ENCODE data around the gene ANKRD44. TPM values are rescaled to one million over a fixed set of nuclear protein-coding genes. Genes with fewer than 3 reads are reported as not detected.
A peak's percentile ranks its signal among the peaks of the same experiment; 100 is the strongest.

The ANKRD44 gene
- total RNA-seq, 1 donor from 2014 or later = 36.1 TPM

DNA sequence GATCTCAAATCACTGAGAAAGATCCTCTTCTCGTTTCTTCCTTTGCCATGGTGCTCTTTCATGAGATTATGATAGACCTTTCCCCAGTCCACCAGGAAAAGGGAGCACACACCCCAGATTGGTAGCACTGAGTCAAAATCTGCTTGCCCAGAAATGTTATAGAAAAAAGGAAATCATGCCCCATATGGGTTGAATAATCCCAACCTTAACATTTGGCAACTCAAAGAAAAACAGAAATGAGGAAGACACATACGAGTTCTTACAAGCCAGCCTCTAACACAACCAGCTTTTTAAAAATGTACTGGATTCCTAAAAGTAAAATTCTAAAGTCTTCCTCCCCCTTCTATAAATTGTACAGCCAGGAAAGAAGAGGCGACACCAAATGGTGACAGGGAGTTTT lies 103.0 kb downstream of the ANKRD44 start:
- no peak for DNase-seq (ENCODE audit: low spot score)

DNA sequence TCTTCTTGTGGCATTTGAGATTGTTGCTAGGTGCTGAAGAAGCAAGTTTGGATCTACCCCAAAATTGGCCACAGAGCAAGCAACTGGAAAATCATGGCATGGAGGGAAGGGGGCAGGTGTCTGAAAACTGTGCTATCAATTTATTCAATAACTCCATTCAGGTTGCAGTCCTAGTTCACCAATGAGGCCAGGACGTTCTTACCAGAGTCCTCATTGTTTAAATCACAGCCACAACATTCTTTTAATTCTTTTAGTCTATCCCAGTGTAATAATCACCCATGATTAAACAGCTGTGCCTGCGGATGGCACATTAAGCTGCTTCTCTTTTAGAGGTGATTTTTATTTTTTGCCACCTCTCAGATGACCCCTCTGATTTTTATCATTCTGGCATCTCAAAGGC lies 103.5 kb downstream of the ANKRD44 start:
- no peak for DNase-seq (ENCODE audit: low spot score)

DNA sequence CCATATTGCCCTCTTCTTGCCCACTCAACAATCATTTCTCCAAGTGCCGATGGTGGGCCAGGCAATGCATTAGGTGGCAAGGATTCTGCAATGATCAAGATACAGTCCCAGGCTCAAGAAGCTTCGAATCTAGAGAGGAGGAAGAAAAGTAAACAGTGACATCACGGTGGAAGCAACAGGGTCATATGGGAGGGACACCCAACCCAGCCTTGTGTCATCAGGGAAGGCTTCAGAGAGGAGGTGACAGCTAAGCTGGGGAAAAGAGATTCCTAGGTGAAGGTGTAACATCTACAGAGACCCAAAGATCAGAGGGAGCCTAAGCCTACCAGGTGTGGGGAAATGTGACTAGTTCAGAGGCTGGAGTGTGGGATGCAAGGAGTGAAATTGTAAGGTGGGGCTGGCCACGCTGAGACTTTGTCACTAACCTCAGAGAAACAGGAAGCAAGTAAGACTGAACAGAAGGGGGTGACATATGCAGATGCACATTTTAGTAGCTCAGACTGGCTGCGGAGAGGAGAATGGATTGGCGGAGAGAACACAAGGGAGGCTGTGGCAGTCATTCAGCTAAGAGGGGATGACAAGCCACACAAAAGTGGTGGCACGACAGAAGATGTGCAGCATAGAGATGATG lies 104.9 kb downstream of the ANKRD44 start:
- DNase-seq (ENCODE audit: low spot score) = no peak

DNA sequence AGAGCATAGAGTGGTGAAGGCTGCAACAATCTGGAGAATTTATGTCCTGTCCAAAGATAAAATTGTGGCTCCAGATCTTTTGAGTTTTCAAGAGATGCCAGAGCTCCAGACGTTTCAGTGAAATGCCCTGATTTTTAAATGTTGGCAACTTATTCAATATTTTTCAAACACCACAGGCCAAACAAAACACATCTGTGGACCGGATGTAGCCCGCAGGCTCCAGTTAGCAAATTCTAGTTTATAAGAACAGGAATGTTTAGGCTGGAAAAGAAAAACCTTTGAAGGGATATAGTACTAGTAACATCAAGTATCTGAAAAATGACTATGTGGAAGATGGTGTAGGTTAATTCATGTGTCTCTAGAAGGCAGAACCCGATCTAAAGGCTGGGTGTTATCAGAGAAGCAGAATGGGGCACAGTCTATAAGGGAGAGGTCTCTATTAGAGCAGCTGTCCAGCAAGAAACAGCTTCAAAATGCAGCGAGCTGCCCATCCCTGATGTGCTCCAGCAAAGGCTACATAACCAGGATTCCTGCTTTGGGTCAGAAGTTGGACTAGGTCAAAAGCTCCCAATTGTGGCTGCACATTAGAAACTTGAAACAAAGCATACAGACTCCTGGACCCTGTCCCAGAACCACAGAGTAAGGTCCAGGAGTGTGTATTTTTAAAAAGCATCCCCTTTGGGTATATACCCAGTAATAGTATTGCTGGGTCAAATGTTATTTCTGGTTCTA lies 105.9 kb downstream of the ANKRD44 start:
- DNase-seq (ENCODE audit: low spot score) = no peak

DNA sequence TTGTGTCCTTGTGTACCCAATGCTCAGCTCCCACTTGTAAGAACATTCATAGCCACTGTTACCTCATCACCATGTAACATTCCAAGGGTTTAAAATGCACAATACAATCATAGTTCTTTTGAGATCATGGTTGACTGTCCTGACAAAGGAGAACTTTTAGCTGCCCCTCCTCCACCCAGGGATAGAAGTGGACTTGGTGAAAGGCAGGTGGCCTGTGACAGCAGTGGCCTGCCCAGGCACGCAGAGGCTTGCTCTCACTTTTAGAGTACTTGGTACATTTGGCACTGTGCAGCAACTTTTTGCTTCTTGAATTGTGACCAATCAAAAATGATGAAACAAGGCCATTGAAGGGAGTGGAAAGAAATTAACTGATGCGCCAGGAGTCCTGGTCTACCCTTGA lies 108.7 kb downstream of the ANKRD44 start:
- DNase-seq (ENCODE audit: low spot score) = peak; percentile 72

DNA sequence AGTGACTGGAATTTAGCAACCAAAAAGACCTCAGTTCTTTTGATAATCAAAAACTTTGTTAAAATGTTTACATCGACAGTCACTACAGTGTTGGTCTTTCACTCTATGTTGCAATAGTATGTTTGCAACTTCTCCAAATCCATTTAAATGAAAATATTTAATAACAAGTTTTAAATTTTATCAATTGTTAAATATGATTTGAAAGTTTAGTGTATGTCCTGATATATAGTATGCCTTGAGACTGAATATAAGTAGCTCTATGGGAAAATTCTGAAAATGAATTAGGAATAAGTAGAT lies 109.9 kb downstream of the ANKRD44 start:
- DNase-seq (ENCODE audit: low spot score) = no peak

DNA sequence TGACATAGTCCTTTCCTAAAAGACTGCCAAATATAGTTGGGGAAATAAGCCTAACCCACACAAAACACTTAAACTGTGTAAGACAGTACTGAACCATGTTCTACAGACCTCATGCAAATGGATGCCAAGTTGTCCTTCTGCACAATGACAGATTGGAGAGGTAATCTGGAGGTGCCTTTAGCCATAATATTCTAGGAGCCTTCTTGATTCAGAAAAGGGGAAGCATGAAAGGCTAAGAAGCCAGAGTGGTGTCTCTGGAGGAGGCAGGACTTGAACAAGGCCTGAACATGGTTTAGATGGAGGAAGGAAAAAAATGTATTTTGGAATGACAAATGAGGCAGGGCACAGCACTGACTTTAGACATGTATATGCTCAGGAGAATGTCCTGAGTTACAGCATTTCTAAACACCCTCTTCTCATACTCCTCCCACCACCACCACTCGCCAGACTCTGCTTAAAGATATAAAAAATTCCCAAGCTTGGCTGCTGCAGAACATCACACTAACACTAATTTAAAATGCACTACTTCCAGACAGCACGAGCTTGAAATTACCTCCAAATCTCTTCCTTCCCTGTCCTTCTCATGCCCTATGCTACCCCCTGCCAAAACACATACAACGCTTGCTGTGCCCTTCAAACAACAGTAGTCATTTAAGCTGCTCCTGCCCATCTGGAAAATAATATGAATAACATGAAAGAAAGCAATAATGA lies 110.4 kb downstream of the ANKRD44 start:
- DNase-seq (ENCODE audit: low spot score) = no peak

DNA sequence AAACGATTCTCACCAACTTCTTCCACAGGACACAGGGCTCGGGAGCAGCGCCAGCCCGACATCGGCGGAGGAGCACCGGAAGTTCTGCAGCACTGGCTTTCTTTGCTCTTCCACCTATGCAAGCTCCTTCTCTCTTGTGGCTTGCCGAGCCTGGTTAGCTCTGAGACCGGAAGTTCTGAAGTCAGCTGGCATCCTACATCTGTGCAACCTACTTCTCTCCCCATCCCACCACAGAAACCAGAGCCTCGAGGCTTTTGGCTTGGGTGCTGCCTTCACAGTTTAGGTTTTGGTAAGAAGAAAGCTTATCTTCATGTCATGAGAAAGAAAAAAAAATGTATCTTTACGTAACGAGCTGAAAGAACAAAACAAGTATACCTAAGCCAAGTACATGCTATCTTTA lies 111.7 kb downstream of the ANKRD44 start:
- peak; percentile 61 for DNase-seq (ENCODE audit: low spot score)

DNA sequence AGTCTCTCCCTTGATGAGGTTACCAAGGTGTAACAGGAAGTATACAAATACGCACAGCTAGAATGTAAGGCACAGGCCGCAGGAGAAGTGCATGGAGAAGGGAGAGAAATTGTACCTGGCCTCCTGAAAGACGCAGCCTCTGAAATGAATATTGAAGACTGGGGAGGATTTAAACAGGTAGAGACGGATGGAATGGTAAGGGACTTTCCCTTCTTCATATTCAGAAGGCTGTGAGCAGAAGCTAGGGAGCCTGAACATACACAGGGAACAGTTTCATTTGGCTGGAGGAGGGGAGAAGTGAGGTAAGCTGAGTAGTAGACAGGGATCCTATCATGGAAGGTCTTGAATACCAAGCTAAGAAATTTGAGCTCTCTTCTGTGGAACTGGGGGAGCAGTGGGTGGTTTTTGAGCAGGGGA lies 112.7 kb downstream of the ANKRD44 start:
- DNase-seq (ENCODE audit: low spot score) = no peak

DNA sequence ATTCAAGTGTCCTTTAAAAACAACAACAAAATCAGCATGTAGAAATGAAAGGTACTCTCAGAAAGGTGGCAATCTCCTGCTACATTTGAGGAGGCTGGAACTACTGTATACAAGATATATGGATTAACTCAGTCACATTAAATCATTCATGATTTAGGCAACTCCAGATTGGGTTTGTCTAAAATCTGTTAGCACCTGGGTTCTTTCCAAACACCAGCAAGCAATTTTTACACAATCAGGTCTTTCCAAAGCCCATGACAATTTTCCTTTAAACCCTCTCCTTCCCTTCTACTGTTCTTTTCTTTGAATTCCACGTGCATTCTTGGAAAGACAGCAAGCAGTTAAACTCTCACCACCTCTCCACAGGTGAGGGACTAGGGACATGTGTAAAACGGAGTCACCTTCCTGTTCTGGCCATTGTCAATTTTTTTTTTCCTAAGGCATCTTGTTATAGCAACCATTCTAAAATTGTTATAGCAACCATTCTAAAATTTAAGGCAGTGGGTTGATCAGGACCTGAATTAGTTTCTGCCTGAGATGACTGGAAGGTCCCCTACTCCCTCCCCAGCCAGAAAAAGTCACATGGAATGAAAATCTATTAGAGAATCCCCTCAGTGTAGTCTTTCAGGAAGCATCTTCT lies 113.9 kb downstream of the ANKRD44 start:
- DNase-seq (ENCODE audit: low spot score) = no peak

DNA sequence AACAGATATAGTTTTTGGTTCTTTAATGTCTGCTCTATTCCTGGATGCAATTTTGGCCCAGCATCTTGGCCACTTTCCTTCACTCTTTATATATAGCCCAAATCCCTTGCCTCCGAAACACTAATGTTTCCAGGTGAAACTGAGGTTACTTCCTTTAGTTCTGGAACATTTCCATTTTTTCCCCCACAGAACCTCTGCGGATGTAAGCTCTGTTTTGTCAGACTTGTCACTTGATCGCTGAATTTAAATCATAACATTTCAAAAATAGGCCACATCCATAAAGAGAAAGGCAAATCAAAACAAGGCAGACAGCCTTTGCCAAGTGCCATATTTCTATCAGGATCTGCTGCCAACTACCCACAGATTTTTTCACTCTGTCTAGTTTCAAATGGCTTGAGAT lies 115.1 kb downstream of the ANKRD44 start:
- DNase-seq (ENCODE audit: low spot score) = no peak

DNA sequence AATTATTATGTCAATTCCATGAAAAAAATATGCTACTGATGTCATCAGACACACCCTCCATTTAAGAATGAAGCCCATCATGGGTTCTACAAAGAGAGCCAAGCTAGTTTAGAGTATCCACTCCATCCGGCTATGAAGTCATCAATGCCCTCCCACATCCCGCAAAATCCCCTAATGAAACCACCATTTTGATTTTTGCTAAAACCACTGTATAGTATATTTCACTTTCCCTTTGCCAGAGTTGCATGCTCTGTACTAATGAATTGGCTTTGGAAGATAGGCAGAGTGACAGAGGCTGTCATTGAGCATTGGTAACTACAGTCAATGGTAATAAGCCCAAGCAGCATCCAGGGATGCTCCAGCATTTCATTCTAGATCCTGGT lies 118.6 kb downstream of the ANKRD44 start:
- DNase-seq (ENCODE audit: low spot score) = no peak

DNA sequence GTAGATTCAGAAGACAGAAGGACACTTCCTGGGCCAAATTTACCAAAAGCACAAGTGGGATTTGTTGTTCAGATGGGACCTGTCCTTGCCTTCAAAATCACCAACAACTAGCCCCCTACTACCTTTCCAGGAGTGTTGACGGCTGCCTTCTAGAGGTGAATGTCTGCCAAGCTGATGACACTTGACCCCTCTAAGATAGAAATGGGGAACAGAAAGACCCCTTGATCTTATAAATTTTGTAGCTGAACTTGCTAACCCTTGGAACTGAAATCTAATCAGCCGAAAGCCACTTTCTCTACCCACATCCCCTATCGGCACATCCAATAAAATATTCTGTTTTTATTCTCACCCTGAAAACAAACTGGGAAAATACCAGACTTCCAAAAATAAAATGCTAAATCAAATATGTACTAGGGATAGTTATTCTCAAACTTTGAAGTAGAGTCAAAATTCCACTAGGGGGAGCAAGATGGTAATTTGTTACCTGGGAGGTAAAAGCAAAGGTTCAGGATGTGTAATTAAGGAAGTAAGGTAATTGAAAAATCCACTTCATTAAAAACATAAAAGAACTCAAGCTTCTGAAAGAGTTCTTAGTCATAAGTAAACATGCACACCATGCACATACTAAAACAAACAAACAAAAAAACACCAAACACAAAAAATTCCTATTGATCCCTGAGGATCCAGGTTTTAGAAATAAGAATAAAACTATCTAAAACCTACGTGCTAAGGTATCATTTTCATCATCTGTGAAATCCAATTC lies 119.2 kb downstream of the ANKRD44 start:
- DNase-seq (ENCODE audit: low spot score) = no peak

DNA sequence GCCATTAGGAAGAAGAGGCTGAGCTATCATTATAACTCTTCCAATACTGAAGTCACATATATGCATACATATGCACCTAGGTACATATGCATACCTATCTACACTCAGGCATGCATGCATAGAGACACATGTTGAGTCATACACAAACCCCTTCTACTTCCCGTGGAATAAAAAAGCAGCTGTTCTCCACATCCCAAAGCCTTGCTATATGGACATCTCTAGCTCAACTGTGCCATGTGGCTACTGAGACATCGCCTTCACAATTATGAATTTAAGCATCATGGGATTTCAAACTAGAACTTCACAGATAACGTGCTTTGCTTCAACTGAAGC lies 120.5 kb downstream of the ANKRD44 start:
- DNase-seq (ENCODE audit: low spot score) = no peak

DNA sequence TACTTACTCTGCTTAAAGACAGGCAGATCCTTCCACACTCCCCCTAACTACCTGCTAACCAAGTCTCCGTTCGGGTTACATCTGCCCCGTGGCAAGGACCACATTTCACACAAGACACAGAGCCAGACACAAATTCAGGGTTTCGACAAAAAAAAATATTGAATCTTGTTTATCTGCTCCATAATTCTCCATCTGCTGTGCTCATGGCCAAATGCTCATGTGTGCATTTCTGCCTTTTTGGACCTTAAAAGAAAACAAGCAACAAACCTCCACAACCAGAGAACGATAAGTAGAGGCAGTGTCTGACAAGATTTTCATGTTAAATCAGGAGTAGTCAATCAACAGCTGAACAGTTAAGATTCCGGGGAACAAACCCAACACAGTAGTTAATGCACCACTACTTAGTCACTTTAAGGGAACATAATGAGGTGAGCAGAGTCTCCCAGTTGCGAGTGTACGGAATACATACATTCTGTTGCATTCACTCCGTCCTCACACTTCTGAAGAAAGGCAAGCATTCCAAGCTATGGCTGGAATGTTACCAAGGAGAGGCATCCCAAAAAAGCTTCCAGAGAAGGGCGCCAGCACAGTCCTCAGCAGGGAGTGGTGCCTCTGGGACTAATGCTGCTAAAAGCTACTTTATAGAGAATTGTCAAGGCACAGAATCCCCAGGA lies 121.0 kb downstream of the ANKRD44 start:
- no peak for DNase-seq (ENCODE audit: low spot score)

DNA sequence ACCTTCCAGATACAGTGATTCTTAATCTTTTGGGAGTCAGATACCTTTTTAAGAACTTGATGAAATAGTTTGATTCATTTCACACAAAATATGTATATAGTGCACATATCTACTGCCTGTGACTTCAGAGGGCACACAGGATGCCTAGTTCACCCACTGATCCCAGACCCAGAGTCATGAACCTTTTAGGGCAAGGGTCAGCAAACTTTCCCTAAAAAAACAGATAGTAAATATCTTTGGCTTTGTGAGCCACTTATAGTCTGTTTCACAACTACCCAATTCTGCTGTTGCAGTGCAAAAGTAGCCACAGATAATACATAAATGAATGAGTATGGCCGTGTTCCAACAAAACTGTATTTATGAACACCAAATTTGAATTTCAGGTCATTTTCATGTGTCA lies 124.9 kb downstream of the ANKRD44 start:
- DNase-seq (ENCODE audit: low spot score) = no peak

DNA sequence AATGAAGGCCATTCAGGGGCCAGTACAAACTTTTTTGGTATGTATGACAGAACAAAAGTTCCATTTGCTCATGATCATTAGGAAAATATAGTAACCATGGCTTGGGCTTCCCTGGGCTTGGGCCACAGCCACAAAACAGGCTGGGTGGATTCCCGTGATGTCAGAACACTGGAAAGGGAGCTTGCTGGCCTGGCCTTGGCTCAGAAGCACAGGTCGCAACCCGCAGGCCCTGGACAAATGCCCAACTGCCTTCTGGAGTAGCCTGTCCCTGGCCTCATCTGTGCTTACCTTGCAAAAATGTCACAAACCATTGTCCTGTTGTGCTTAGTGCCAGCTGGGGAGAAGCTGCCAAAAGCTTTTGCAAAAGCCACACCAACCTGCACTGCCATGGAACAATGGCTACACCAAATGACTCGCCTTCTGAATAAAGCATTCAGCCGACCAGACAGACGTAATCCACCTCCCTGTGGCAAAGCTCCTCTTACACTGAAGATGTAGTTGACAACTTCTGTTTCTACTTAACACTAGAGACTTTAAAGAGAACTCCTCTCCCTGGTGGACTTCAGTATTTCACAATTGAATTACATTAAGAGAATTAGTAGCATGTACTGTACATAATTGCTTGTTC lies 125.5 kb downstream of the ANKRD44 start:
- DNase-seq (ENCODE audit: low spot score) = peak; percentile 59

DNA sequence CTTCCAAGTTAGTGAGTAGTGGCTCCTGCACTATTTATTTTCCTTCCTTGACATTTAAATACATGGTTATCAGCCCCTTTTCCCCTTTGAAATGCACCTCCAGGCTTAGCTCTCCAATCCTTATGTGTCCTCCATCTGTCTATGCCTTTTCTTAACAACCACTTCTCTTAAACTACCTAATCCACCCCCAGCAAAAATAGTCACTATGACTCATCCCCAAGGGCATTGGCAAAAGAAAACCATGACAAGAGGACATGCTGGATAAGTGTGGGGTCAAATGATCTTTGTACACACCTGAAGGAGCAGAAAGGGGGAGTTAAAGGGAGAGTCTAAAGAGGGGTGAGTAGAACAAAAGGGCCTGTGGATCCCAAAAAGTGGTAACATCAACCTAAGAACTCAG lies 127.2 kb downstream of the ANKRD44 start:
- no peak for DNase-seq (ENCODE audit: low spot score)

DNA sequence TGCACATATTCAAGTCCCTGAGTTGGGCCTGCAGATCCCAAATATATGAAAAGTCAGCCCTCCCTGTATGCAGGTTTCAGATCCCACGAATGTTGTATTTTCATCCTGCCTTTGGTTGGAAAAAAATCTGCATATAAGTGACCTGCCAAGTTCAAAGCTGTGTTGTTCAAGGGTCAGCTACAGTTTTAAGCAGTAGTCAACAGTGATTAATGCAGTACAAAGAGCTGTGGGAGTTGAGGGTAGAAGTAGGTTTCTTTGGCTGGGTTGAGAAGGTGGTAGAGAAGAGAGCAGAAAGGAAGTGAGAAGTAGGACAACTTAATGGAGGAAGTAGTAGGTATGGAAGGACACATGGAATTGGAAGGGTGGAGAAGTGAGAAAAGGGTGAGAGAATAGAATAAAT lies 127.9 kb downstream of the ANKRD44 start:
- no peak for DNase-seq (ENCODE audit: low spot score)

DNA sequence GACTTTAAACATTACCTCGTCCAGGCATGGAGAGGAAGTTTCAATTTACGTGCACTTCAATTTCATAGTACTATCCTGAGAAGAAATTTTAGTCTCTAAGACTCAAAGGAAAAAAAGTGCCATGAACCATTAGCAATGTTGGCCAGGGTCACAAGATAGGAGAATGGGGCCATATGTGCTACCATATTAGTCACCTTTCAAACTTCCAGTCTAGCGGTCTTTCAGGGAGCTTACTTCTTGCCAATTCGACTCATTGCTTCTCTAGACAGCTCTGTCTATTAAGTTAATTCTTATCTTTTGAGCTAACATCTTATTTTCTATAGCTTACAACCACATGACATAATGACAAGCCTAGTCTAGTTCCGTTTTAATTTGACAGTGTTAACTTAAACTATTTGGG lies 129.1 kb downstream of the ANKRD44 start:
- DNase-seq (ENCODE audit: low spot score) = no peak
